DND-41 (cell line): ENCODE measurements around the gene TSPAN18.

Experiments used
- ATAC-seq: fragments of 200-7000 bp; cut with Tn5 transposase; 3 replicates; pipeline ENCODE4 v1.9.1; 2021; ENCODE audit warnings: low read depth; ENCODE audit not compliant: insufficient read depth
- DNase-seq: peaks from one replicate; pipeline ENCODE4 v3.0.0-alpha.2; 2020
- H2AFZ ChIP-seq: 2 replicates; pipeline ENCODE4 v1.6.0; 2012; ENCODE audit warnings: low read depth, low read length
- H3K27ac ChIP-seq: 2 replicates; pipeline ENCODE4 v1.5.1; 2012; ENCODE audit warnings: low read length, inconsistent platforms
- H3K27me3 ChIP-seq: fragments of 200-600 bp; sonication (generic); 2 replicates; pipeline ENCODE4 v1.6.0; 2012; ENCODE audit warnings: low read length, mild to moderate bottlenecking, inconsistent platforms; ENCODE audit not compliant: insufficient read depth, poor library complexity
- H3K36me3 ChIP-seq: 2 replicates; pipeline ENCODE4 v1.5.1; 2012; ENCODE audit warnings: low read length, inconsistent platforms; ENCODE audit not compliant: insufficient read depth
- H3K4me1 ChIP-seq: 2 replicates; pipeline ENCODE4 v1.5.1; 2012; ENCODE audit warnings: mild to moderate bottlenecking, low read length; ENCODE audit not compliant: insufficient read depth
- H3K4me2 ChIP-seq: 2 replicates; pipeline ENCODE4 v1.6.0; 2012; ENCODE audit warnings: mild to moderate bottlenecking, moderate library complexity, low read length, inconsistent platforms; ENCODE audit not compliant: insufficient read depth
- H3K4me3 ChIP-seq, 2 experiments: fragments of 200-600 bp in 1 of 2; shearing (Covaris generic) in 1 of 2; 2 replicates each; pipeline ENCODE4 v1.5.1; 2012 to 2016; ENCODE audit warnings: inconsistent platforms in 2 of 2, low read length in 2 of 2, mild to moderate bottlenecking in 2 of 2, low read depth in 1 of 2, moderate library complexity in 1 of 2
- H3K79me2 ChIP-seq: 2 replicates; pipeline ENCODE4 v1.6.0; 2012; ENCODE audit warnings: low read length, inconsistent platforms; ENCODE audit not compliant: insufficient read depth
- H3K9ac ChIP-seq: 2 replicates; pipeline ENCODE4 v1.6.0; 2012; ENCODE audit warnings: low read depth, mild to moderate bottlenecking, inconsistent platforms, low read length, moderate library complexity
- H3K9me3 ChIP-seq: 2 replicates; pipeline ENCODE4 v1.5.1; 2012; ENCODE audit warnings: low read length, moderate library complexity, mild to moderate bottlenecking, inconsistent platforms; ENCODE audit not compliant: insufficient read depth, severe bottlenecking
- H4K20me1 ChIP-seq: 2 replicates; pipeline ENCODE4 v1.6.0; 2012; ENCODE audit warnings: low read length; ENCODE audit not compliant: insufficient read depth
- EZH2 ChIP-seq: IDR thresholded peaks from 3 replicates; pipeline ENCODE4 v1.6.1; 2012; ENCODE audit warnings: borderline replicate concordance, low read depth, mild to moderate bottlenecking, moderate library complexity, low read length, inconsistent platforms; ENCODE audit not compliant: severe bottlenecking
- TF ChIP-seq, protein P1 (sequence below): IDR thresholded peaks from 2 replicates; pipeline ENCODE4 v1.5.1; 2012; ENCODE audit warnings: borderline replicate concordance, low read length, moderate library complexity, mild to moderate bottlenecking; ENCODE audit not compliant: poor library complexity, severe bottlenecking; ENCODE audit errors: extremely low read depth

Gene TSPAN18

DNA sequence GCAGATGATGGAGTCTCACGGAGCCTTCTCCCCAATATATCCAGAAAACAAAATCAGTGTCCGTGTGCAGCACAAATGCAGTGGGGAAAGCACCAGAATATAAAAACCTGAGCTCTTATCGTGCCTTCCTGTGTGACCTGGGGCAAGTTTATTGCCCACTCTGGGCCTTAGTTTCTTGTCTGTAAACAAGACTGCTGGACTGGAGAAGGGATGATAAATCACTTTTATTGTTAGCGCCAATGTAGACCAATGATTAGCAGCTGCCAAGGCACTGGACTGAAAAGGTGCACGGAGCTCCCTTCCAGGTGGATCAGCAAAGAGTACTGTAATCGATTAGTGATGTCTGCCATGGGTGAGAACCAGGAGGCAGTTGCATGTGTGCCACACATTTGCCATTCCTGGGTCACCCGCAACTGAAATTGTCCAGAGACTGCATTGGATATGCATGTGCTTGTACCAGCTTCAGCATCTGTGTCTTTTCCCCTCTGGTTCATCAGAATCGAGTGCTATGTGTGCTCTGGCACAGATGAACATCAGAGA, 89.2 kb downstream of the TSPAN18 start:
- H2AFZ ChIP-seq = no peak overlapping the region
- DNase-seq = no peak
- no peaks in the 10 kb centered on the region for H3K79me2 ChIP-seq
- H3K27me3 ChIP-seq = no peaks in the 10 kb centered on the region
- H3K9ac ChIP-seq = no peak overlapping the region
- H3K4me2 ChIP-seq = no peak overlapping the region
- no peak overlapping the region for H3K4me3 ChIP-seq
- ATAC-seq = no peak
- no peaks in the 10 kb centered on the region; the same call in 1 of the 2 replicates for H4K20me1 ChIP-seq
- no peaks in the 10 kb centered on the region for H3K36me3 ChIP-seq
- no peak overlapping the region for H3K27ac ChIP-seq
- TF ChIP-seq, protein P1, sequence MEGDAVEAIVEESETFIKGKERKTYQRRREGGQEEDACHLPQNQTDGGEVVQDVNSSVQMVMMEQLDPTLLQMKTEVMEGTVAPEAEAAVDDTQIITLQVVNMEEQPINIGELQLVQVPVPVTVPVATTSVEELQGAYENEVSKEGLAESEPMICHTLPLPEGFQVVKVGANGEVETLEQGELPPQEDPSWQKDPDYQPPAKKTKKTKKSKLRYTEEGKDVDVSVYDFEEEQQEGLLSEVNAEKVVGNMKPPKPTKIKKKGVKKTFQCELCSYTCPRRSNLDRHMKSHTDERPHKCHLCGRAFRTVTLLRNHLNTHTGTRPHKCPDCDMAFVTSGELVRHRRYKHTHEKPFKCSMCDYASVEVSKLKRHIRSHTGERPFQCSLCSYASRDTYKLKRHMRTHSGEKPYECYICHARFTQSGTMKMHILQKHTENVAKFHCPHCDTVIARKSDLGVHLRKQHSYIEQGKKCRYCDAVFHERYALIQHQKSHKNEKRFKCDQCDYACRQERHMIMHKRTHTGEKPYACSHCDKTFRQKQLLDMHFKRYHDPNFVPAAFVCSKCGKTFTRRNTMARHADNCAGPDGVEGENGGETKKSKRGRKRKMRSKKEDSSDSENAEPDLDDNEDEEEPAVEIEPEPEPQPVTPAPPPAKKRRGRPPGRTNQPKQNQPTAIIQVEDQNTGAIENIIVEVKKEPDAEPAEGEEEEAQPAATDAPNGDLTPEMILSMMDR = no peak
- H3K4me1 ChIP-seq = no peaks in the 10 kb centered on the region
- H3K9me3 ChIP-seq = no peaks in the 10 kb centered on the region

DNA sequence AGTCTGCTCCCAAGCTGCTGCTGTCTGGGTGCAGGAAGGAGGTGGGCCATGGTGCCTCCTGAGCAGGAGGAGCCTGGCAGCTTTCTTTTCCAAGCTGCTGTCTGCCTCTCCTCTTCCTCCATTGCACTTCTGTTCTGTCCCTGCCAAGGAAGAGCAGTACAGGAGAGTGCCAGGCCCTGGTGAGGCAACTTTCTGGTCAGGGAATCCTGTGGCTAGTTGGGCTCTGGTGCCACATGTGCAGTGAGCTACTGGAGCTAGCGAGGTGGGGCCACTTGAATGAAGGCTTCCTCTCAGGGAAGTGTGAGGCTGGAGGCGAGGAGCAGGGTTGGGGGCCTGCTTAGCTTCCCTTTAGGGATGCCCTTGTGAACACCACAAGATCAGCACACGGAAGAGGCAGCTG, 90.0 kb downstream of the TSPAN18 start:
- H3K27ac ChIP-seq = no peak overlapping the region
- H2AFZ ChIP-seq = no peak overlapping the region
- H3K79me2 ChIP-seq = no peaks in the 10 kb centered on the region
- H3K36me3 ChIP-seq = no peaks in the 10 kb centered on the region
- no peaks in the 10 kb centered on the region for H3K4me1 ChIP-seq
- H4K20me1 ChIP-seq = no peaks in the 10 kb centered on the region; the same call in 1 of the 2 replicates
- H3K4me3 ChIP-seq = no peak overlapping the region
- ATAC-seq (no peak), DNase-seq (no peak)
- H3K4me2 ChIP-seq = no peak overlapping the region
- H3K9me3 ChIP-seq = no peaks in the 10 kb centered on the region
- TF ChIP-seq EZH2 = no peak
- TF ChIP-seq, protein P1 = no peak
- H3K9ac ChIP-seq = no peak overlapping the region
- H3K27me3 ChIP-seq = peaks cover 3% of the 10 kb centered on the region

DNA sequence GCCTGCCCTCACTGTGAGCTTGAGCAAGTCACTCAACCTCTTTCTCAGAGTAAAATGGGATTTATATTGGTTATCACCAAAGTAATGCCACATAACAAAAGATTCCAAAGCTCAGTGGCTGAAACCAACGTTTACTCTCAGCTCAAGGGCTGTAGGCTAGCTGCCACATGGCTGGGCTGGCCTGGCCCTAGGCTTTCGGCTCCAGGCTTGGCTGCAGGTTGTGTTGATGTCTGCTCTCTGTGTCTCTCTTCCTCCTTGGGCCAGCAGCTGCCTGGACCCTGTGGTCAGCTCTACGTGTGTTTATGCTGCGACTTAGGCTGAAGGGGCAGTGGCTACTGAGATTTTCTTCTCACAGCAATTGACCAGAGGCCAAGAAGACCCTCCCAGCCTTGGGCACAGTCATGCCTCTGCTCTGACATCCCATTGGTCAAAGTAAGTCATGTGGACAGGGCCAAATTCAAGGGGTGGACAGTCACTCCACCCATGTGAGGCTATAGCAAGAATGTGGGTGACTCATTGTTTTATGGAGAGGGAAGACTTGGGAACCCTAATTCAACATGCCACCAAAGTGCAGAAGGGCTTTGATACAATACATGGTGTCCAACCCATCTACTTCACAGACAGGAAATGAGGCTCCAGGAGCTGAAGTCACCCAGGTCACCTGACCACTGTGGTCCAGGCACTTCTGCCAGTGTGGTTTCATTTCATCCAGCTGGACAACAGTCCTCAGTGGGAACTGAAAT, 90.6 kb downstream of the TSPAN18 start:
- DNase-seq (no peak), ATAC-seq (no peak)
- peaks cover 3% of the 10 kb centered on the region for H3K27me3 ChIP-seq
- H3K9ac ChIP-seq = no peak overlapping the region
- no peaks in the 10 kb centered on the region; the same call in 1 of the 2 replicates for H4K20me1 ChIP-seq
- no peaks in the 10 kb centered on the region for H3K36me3 ChIP-seq
- TF ChIP-seq, protein P1 = no peak
- TF ChIP-seq EZH2 = no peak
- no peaks in the 10 kb centered on the region for H3K79me2 ChIP-seq
- H3K4me1 ChIP-seq = no peaks in the 10 kb centered on the region
- H3K27ac ChIP-seq = no peak overlapping the region
- H3K4me2 ChIP-seq = no peak overlapping the region
- H2AFZ ChIP-seq = no peak overlapping the region
- no peaks in the 10 kb centered on the region for H3K9me3 ChIP-seq
- no peak overlapping the region for H3K4me3 ChIP-seq
